ENCODE data around the gene NPR2.
A peak's percentile ranks its signal among the peaks of the same experiment; 100 is the strongest.

The NPR2 gene

GRCh38 chr9:35792826-35793225, 1.4 kb downstream of the NPR2 start:
- no peak for TF ChIP-seq CSRNP3 (CRISPR knock-in tag; IDR thresholded peaks at IDR 0.05)
- TF ChIP-seq TCF4 (CRISPR knock-in tag; IDR thresholded peaks at IDR 0.05; ENCODE audit: borderline replicate concordance) = no peak
- no peak for ATAC-seq

DNA sequence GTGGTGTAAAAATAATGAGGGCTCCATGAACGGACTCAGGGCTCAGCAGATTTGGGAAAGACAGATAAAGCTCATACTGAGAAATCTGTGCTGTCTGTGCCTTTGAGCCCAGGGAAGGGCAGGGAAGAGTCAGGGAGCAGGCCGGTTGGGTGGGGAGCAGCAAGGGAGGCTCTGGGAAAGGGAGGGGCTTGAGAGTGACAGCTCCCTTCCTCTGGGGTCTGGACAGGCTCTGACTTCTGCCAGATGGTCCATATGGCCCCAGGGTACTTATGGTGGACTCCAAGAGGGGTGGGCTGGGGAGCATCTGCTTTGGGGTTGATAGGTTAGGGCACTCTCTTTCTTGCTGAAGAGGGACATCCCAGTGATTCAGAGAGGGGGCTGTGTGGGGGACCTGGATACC, 2.1 kb downstream of the NPR2 start:
- no peak for ATAC-seq
- TF ChIP-seq BACH2 (CRISPR knock-in tag; IDR thresholded peaks at IDR 0.05; ENCODE audit: borderline replicate concordance) (no peak), PPARA (CRISPR knock-in tag; IDR thresholded peaks at IDR 0.05; ENCODE audit: borderline replicate concordance) (no peak), GLIS3 (CRISPR knock-in tag; IDR thresholded peaks at IDR 0.05) (no peak), ZFP30 (CRISPR knock-in tag; IDR thresholded peaks at IDR 0.05) (no peak), SNAI2 (CRISPR knock-in tag; IDR thresholded peaks at IDR 0.05) (no peak), RARB (CRISPR knock-in tag; IDR thresholded peaks at IDR 0.05) (no peak), OSR1 (CRISPR knock-in tag; IDR thresholded peaks at IDR 0.05) (no peak), ARNTL (CRISPR knock-in tag; IDR thresholded peaks at IDR 0.05; ENCODE audit: borderline replicate concordance, low read depth) (no peak), ZNF565 (CRISPR knock-in tag; conservative IDR thresholded peaks at IDR 0.05; ENCODE audit: low read depth) (no peak), TCF4 (CRISPR knock-in tag; IDR thresholded peaks at IDR 0.05; ENCODE audit: borderline replicate concordance) (no peak), ZNF8 (CRISPR knock-in tag; IDR thresholded peaks at IDR 0.05) (no peak), TOX (CRISPR knock-in tag; IDR thresholded peaks at IDR 0.05; ENCODE audit: borderline replicate concordance) (no peak), ZNF70 (CRISPR knock-in tag; IDR thresholded peaks at IDR 0.05) (no peak), ZC3H10 (CRISPR knock-in tag; IDR thresholded peaks at IDR 0.05) (no peak)
- TF ChIP-seq, protein P1, sequence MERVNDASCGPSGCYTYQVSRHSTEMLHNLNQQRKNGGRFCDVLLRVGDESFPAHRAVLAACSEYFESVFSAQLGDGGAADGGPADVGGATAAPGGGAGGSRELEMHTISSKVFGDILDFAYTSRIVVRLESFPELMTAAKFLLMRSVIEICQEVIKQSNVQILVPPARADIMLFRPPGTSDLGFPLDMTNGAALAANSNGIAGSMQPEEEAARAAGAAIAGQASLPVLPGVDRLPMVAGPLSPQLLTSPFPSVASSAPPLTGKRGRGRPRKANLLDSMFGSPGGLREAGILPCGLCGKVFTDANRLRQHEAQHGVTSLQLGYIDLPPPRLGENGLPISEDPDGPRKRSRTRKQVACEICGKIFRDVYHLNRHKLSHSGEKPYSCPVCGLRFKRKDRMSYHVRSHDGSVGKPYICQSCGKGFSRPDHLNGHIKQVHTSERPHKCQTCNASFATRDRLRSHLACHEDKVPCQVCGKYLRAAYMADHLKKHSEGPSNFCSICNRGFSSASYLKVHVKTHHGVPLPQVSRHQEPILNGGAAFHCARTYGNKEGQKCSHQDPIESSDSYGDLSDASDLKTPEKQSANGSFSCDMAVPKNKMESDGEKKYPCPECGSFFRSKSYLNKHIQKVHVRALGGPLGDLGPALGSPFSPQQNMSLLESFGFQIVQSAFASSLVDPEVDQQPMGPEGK (CRISPR knock-in tag; IDR thresholded peaks at IDR 0.05; ENCODE audit: borderline replicate concordance) = no peak
- TF ChIP-seq, protein P2, sequence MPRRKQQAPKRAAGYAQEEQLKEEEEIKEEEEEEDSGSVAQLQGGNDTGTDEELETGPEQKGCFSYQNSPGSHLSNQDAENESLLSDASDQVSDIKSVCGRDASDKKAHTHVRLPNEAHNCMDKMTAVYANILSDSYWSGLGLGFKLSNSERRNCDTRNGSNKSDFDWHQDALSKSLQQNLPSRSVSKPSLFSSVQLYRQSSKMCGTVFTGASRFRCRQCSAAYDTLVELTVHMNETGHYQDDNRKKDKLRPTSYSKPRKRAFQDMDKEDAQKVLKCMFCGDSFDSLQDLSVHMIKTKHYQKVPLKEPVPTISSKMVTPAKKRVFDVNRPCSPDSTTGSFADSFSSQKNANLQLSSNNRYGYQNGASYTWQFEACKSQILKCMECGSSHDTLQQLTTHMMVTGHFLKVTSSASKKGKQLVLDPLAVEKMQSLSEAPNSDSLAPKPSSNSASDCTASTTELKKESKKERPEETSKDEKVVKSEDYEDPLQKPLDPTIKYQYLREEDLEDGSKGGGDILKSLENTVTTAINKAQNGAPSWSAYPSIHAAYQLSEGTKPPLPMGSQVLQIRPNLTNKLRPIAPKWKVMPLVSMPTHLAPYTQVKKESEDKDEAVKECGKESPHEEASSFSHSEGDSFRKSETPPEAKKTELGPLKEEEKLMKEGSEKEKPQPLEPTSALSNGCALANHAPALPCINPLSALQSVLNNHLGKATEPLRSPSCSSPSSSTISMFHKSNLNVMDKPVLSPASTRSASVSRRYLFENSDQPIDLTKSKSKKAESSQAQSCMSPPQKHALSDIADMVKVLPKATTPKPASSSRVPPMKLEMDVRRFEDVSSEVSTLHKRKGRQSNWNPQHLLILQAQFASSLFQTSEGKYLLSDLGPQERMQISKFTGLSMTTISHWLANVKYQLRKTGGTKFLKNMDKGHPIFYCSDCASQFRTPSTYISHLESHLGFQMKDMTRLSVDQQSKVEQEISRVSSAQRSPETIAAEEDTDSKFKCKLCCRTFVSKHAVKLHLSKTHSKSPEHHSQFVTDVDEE (CRISPR knock-in tag; IDR thresholded peaks at IDR 0.05) = no peak

DNA sequence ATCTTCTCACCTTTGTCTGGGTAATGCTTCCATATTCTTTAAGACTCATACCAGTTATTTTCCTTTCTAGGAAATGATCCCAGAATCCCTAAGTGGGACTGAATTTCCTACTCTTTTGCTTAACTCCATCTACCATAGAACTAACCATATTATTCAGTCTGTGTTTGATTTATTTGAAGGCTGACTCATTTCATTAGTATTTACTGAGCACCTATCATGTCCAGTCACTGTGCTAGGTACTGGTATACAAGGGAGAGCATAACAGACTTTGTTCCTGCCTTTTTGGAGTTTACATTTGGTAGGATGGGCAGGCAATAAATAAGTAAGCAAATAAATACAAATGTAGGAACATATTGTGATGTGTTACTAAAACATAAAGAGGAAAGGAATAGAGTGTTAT, 4.3 kb downstream of the NPR2 start:
- peak; percentile 45; the same call in 2 of the 3 replicates for ATAC-seq

More for the DNA sequence above, 4.3 kb downstream of the NPR2 start:
- no peak for TF ChIP-seq ZFP30 (CRISPR knock-in tag; IDR thresholded peaks at IDR 0.05)
- no peak for TF ChIP-seq ESRRG (CRISPR knock-in tag; IDR thresholded peaks at IDR 0.05)
- TF ChIP-seq ZNF565 (CRISPR knock-in tag; conservative IDR thresholded peaks at IDR 0.05; ENCODE audit: low read depth) = no peak
- no peak for TF ChIP-seq ZNF70 (CRISPR knock-in tag; IDR thresholded peaks at IDR 0.05)
- TF ChIP-seq ZFP3 (CRISPR knock-in tag; IDR thresholded peaks at IDR 0.05) = no peak
- TF ChIP-seq BACH2 (CRISPR knock-in tag; IDR thresholded peaks at IDR 0.05; ENCODE audit: borderline replicate concordance) = no peak
- TF ChIP-seq, protein P2 (CRISPR knock-in tag; IDR thresholded peaks at IDR 0.05) = no peak
- no peak for TF ChIP-seq CSDC2 (CRISPR knock-in tag; IDR thresholded peaks at IDR 0.05)
